Activated CD4-positive, alpha-beta memory T cell treated with anti-CD3 and anti-CD28 coated beads, Interleukin-2, amount 10 ng/mL, durations not matched to agents 7 days and 5 days (primary cell): Measurements from ENCODE around the gene LRCH1. TPM values are rescaled to one million over a fixed set of nuclear protein-coding genes. Genes with fewer than 3 reads are reported as not detected.

Experiments used
- CTCF ChIA-PET: fragments of 350-600 bp; sonication (Branson Sonifier 250); formaldehyde crosslinking; loops from one replicate; lab custom pipeline; 2021; ENCODE audit warnings: antibody characterized with exemption, inconsistent platforms; lab: Charles Lee
- POLR2A ChIA-PET: fragments of 350-600 bp; sonication (Branson Sonifier 250); formaldehyde crosslinking; loops from one replicate; lab custom pipeline; 2021; ENCODE audit warnings: antibody characterized with exemption; lab: Charles Lee
- DNase-seq: peaks from one replicate; pipeline ENCODE4 v3.0.0-alpha.2; 2020
- H3K27ac Mint-ChIP-seq: one replicate; pipeline ENCODE4 v1.8.0; 2021; ENCODE audit warnings: mild to moderate bottlenecking, mixed read lengths
- H3K27me3 Mint-ChIP-seq: one replicate; pipeline ENCODE4 v1.8.0; 2021; ENCODE audit warnings: mixed read lengths
- H3K36me3 Mint-ChIP-seq: one replicate; pipeline ENCODE4 v1.8.0; 2021; ENCODE audit warnings: low read depth, mixed read lengths
- H3K4me1 Mint-ChIP-seq: one replicate; pipeline ENCODE4 v1.8.0; 2021; ENCODE audit warnings: mixed read lengths
- H3K4me3 Mint-ChIP-seq: one replicate; pipeline ENCODE4 v1.8.0; 2021; ENCODE audit warnings: mild to moderate bottlenecking, mixed read lengths
- H3K9me3 Mint-ChIP-seq: one replicate; pipeline ENCODE4 v1.8.0; 2021; ENCODE audit warnings: mixed read lengths
- total RNA-seq, 2 experiments: library from RNA; stranded (reverse); gene quantifications; one replicate each; pipeline ENCODE4 v1.2.3, GENCODE V29; 2021

The LRCH1 gene
- total RNA-seq, 2 experiments from 2014 or later = 17.1 TPM

DNA sequence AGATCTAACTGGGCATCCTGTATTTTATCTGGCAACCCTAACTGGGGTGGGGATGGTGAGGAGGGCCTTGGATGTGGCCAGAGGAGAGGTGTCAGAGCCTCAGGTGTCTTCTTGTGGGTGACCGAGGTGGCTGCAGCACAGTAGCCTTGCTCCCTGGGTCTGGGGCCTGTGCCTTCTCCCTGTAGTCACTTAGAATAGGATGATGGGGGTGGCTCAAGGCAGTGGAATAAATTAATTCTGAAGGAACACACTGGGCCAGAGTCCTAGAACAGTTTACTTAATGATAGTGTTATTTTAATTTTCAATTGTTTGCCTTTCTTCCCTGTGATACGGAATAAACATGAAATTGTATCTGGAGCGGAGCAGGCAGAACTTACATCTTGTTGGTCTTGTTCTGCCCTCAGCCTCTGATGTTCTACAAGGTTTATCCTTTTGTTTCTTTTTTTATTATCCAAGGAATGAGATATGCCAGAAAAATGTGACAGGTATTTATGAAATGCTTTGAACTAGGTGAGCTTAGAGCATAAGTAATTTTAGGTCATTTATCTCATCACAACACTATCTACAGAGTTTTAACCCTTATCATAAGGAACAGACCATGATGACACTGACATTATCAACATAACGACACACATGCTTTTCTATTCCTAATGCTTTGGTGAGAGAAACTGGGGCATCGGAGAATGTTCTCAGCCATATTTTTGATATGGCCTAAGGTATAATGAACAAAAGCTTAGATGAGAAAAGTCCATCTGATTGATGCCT lies 51.4 kb downstream of the LRCH1 start:
- no peaks in the 10 kb centered on the region for H3K27me3 Mint-ChIP-seq
- no peaks in the 10 kb centered on the region for H3K36me3 Mint-ChIP-seq
- H3K27ac Mint-ChIP-seq = no peak overlapping the region
- no peak overlapping the region for H3K4me3 Mint-ChIP-seq
- no peaks in the 10 kb centered on the region for H3K9me3 Mint-ChIP-seq
- H3K4me1 Mint-ChIP-seq = peaks cover 59% of the 10 kb centered on the region
- DNase-seq = no peak
- POLR2A ChIA-PET = no interaction called here
- CTCF ChIA-PET = no interaction called here

DNA sequence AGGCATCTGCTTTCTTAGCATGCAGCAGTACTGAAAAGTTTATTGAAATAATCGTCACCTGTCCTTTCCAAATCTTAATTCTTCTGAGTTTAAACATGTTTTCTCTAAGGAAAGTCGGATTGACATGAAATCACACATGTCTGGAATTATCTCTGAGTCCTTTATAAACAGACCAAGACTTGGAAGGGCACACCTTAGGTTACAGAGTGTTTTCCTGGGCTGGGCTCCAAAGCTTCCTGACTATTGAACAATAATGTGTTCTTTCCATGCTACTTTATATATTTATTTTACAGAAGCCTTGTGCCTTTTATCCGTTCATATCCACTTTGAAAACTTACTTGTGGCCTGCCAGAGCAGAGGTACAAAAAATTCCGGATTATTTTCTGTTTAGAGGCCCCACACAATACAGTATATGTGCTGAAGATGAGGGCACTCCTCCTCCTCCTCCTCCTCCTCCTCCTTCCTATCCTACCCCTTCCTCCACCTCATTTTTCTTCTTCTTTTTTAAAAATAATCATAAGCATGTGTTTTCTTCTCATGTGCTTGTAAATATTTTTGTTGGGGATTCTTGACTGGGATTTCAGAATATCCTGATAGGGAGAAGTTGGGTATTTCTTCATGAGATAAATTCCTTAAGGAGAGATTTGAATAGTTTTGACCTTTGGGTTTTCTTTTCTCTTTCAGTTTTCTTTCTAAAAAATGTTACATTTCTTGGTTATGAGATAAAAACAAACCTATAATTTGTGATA lies 52.3 kb downstream of the LRCH1 start:
- Mint-ChIP-seq H3K9me3 (no peaks in the 10 kb centered on the region), H3K4me1 (peaks cover 56% of the 10 kb centered on the region), H3K4me3 (no peak overlapping the region), H3K27me3 (no peaks in the 10 kb centered on the region), H3K36me3 (no peaks in the 10 kb centered on the region), H3K27ac (no peak overlapping the region)
- ChIA-PET POLR2A (no interaction called here), CTCF (no interaction called here)
- DNase-seq = no peak

DNA sequence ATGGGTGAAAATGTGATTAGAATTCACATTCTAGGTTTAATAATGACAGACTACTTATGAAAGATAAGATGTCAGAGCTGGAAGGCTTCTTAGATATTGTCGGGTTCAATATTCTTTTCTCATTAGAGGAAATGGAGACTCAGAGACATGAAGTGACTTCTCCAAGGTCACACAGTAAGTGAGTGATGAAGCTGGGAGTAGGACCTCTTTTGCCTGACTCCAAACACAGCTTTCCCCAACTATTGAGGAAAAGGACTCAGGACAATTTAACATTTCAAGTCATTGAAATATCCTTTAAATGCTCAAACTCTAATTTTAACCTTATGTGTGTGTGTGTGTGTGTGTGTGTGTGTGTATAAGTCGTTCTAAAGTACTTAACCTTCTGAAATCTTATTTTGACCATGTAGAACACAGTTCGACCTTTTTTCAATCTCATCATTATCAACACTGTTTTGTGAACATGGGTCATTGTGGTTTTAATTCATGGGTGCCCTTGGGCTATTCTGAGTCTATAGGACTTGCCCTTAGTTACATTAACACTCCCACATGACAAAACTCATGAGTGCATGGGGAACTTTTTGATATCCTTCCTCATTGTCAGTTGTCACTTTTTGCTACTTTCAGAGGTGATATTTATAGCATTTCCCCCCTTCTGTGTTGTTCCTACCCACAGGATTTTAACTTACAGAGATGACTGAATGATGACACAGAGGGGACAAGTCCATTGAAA lies 53.0 kb downstream of the LRCH1 start:
- peaks cover 48% of the 10 kb centered on the region for H3K4me1 Mint-ChIP-seq
- no peak overlapping the region for H3K4me3 Mint-ChIP-seq
- H3K9me3 Mint-ChIP-seq = no peaks in the 10 kb centered on the region
- ChIA-PET CTCF (no interaction called here), POLR2A (no interaction called here)
- no peak overlapping the region for H3K27ac Mint-ChIP-seq
- H3K36me3 Mint-ChIP-seq = no peaks in the 10 kb centered on the region
- H3K27me3 Mint-ChIP-seq = no peaks in the 10 kb centered on the region
- no peak for DNase-seq

DNA sequence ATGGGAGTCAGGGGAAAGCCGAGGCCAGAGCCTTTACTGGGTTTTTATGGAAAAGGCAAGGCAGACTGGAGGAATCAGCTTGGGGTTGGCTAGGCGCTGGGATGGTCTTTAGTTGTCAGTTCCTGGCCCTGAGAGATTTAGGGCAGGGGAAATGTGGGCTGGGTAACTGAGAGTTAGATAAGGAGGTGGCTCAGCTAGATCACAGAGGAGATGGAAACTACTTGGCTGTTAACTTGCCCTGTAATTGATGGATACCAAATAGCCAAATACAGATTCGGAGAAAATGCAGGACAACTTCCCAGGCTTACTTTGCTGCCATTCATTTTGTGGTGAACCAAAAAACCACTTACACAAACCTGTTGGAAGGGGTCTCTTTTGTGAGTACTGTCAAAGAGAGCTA lies 54.0 kb downstream of the LRCH1 start:
- Mint-ChIP-seq H3K27ac (no peak overlapping the region), H3K9me3 (no peaks in the 10 kb centered on the region), H3K36me3 (no peaks in the 10 kb centered on the region), H3K27me3 (no peaks in the 10 kb centered on the region), H3K4me3 (no peak overlapping the region), H3K4me1 (peaks cover 39% of the 10 kb centered on the region)
- CTCF ChIA-PET = no interaction called here
- DNase-seq = no peak
- POLR2A ChIA-PET = no interaction called here

DNA sequence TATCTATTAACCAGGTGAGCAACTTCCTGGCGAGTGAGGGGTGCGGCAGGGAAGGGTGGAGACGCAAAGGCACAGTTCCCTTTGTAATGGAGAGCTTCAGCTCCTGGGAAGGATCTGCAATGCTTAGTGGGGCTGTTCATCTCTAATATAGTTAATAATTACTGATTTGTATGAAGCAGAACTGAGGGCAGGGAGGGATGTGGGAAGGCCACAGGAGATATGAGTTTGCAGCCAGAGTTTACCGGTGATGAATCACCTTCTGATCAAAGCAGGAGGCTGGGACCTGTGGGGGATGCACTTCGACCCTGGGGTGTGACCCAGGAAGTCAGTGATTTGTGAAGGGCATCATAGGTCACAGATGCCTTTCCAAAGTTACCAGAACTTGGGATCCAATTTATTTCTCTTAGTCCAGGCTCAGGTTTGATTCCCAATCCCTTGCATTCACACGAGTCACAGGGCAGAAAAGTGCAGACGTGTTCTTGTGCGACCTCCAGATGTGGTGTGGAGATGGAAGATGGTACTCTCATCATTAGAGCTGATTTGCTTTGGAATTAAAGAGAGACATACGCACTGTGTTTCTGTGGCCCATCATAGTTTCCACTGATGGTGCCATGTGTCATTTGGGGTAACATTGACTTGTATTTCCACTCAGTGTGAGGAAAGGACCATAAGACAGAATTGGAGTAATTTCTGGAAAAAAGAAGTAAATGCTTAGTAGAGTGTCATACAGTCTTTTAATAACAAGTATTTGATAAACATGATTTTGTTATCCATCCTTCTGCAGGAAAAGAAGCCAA lies 55.0 kb downstream of the LRCH1 start:
- ChIA-PET CTCF (no interaction called here), POLR2A (no interaction called here)
- H3K4me1 Mint-ChIP-seq = peaks cover 29% of the 10 kb centered on the region
- no peak overlapping the region for H3K4me3 Mint-ChIP-seq
- no peaks in the 10 kb centered on the region for H3K27me3 Mint-ChIP-seq
- no peak for DNase-seq
- H3K36me3 Mint-ChIP-seq = no peaks in the 10 kb centered on the region
- no peaks in the 10 kb centered on the region for H3K9me3 Mint-ChIP-seq
- no peak overlapping the region for H3K27ac Mint-ChIP-seq

DNA sequence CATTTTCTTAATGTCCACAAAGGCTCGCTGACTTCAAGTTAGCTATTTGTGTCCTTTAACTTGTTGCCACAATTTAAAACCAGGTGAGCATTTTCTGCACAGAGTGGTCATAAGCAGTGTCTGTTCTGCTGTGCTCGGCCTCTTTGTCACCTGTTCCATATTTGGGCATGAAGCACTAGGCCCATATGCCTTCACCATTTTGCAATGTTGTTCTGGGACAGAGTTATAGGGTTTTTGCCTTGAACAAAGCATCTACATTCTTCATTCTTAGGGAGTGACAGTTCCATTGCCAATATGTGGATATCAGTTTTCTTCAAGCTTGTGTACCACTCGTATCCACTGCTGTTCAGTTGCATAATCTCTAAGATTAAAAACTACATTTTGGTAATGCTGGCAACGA lies 56.1 kb downstream of the LRCH1 start:
- H3K27me3 Mint-ChIP-seq = no peaks in the 10 kb centered on the region
- no peak overlapping the region for H3K4me3 Mint-ChIP-seq
- H3K36me3 Mint-ChIP-seq = no peaks in the 10 kb centered on the region
- peaks cover 29% of the 10 kb centered on the region for H3K4me1 Mint-ChIP-seq
- CTCF ChIA-PET = no interaction called here
- DNase-seq = no peak
- H3K27ac Mint-ChIP-seq = no peak overlapping the region
- POLR2A ChIA-PET = no interaction called here
- H3K9me3 Mint-ChIP-seq = no peaks in the 10 kb centered on the region

DNA sequence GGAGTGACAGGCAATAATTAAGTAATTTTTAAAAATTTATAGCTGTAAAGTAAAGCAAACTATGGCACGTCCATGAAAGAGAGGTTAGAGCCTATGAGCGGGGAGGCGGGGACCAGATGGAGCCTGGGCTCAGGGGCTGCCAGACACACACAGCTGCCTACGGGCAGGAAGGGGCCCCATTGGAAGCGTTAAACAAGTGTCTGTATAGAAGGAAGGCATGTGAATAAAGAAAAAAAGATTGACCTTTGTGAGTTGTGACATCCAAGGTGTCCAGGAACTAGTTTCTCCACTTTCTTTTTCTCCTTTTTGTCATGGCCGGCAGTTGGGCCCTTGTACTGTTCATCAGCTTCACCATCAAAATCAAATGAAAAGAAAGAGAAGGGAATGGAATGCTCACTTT lies 56.8 kb downstream of the LRCH1 start:
- H3K9me3 Mint-ChIP-seq = no peaks in the 10 kb centered on the region
- H3K27me3 Mint-ChIP-seq = no peaks in the 10 kb centered on the region
- no peak overlapping the region for H3K27ac Mint-ChIP-seq
- peaks cover 29% of the 10 kb centered on the region for H3K4me1 Mint-ChIP-seq
- CTCF ChIA-PET = no interaction called here
- POLR2A ChIA-PET = no interaction called here
- H3K36me3 Mint-ChIP-seq = no peaks in the 10 kb centered on the region
- H3K4me3 Mint-ChIP-seq = no peak overlapping the region
- DNase-seq = no peak

DNA sequence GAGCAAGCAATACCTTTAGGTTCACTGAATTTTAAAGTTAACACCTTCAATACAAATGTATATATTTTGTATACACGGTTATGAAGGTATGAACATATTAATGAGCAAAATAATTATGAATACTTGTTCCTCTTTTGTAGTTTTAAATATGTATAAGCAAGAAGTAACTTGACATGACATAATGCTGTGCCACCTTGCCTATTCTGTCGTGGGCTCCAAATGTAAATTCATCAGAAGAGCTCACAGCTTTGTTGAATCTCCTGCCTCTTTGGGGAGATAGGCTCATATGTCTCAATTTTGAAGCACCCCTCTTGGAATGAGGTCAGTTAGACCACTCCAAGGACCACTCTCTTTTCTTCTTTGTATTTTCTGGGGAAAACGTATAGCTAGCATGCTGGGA lies 59.3 kb downstream of the LRCH1 start:
- Mint-ChIP-seq H3K4me1 (peaks cover 11% of the 10 kb centered on the region), H3K27me3 (no peaks in the 10 kb centered on the region), H3K9me3 (no peaks in the 10 kb centered on the region), H3K4me3 (no peak overlapping the region), H3K27ac (no peak overlapping the region), H3K36me3 (no peaks in the 10 kb centered on the region)
- DNase-seq = no peak
- ChIA-PET CTCF (no interaction called here), POLR2A (no interaction called here)

DNA sequence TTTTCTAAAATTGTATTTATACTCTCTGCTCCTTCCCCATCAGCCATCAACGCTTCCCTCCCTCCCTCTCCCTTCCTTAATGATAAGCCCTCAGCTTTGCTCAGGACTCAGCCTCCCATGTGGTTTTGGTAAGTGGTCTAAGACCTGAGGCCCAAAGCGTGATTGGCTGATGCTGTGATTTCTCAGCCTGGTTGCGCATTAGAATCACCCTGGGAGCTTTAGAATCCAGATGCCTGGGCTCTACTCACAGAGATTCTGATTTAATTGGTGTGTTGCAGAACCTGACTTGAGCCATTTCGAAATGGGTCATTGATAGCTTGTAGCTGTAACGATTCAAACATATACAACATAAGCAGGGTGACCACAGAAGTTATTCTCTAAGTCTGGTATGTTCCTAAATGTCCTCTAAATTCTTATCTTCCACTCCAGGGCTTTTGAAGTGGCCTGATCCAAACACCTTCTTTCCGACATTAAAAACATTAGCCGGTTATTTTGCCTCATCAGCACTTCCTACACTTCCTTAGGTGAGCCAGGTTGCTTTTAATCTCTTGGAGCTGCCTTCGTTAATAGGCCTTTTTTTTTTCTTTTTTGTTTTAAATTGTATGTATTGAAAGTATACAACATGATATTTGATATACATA lies 60.6 kb downstream of the LRCH1 start:
- H3K27me3 Mint-ChIP-seq = no peaks in the 10 kb centered on the region
- CTCF ChIA-PET = no interaction called here
- H3K4me3 Mint-ChIP-seq = no peak overlapping the region
- no peak for DNase-seq
- H3K27ac Mint-ChIP-seq = no peak overlapping the region
- H3K4me1 Mint-ChIP-seq = peaks cover 3% of the 10 kb centered on the region
- no peaks in the 10 kb centered on the region for H3K36me3 Mint-ChIP-seq
- POLR2A ChIA-PET = no interaction called here
- H3K9me3 Mint-ChIP-seq = no peaks in the 10 kb centered on the region

DNA sequence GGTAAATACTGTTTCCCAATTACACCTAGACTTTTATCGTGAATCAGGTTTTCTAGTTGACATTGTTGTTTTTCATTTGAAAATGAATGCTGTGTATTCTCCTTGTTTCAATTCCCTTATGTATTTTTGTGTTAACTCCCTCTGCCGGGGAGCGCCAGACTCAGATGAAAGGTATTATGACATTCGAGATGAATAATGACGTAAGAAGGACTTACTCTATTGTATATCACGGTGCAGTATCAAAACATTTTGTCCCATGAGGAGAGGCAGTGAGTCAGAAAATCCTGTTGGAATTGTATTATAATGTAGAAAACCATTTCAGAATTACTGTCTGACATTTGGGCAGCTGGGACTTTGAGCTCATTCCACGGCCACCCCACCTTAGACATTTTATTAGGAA lies 61.6 kb downstream of the LRCH1 start:
- Mint-ChIP-seq H3K36me3 (no peaks in the 10 kb centered on the region), H3K27ac (no peak overlapping the region), H3K4me1 (peaks cover 2% of the 10 kb centered on the region), H3K9me3 (no peaks in the 10 kb centered on the region), H3K4me3 (no peak overlapping the region), H3K27me3 (no peaks in the 10 kb centered on the region)
- ChIA-PET CTCF (no interaction called here), POLR2A (no interaction called here)
- DNase-seq = no peak

DNA sequence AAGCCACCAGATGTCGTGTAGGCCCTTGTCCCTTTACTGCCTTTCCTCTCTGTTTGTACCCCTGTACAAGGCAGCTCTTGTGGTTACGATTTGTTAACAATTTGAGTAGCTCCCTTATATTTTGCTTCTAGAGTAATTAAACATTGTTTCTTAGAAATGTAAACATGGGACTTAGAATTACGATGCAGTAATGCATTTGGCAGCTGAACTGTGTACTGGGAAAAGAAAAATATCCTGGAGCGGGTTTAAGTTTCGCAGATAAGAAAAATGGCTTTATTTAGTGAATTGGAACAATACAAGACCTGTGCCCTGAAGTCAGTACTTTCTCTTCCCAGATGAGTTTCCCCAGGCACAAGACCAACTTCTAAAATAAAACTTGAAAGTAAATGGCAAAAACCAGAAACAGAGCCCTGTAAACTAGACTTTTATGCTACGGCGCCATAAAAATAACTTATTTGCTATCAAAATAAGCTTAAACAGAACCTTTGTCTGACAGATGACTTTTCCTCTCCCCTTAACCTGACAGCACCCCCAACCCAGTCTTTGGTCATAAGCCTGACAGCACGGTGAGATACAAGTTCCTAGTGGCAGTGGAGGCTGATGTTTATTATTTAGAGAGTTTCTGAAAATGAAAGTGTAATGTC lies 63.0 kb downstream of the LRCH1 start:
- CTCF ChIA-PET = no interaction called here
- no peak overlapping the region for H3K27ac Mint-ChIP-seq
- peaks cover 2% of the 10 kb centered on the region for H3K4me1 Mint-ChIP-seq
- no peaks in the 10 kb centered on the region for H3K27me3 Mint-ChIP-seq
- DNase-seq = no peak
- H3K4me3 Mint-ChIP-seq = no peak overlapping the region
- no peaks in the 10 kb centered on the region for H3K9me3 Mint-ChIP-seq
- POLR2A ChIA-PET = no interaction called here
- H3K36me3 Mint-ChIP-seq = no peaks in the 10 kb centered on the region

DNA sequence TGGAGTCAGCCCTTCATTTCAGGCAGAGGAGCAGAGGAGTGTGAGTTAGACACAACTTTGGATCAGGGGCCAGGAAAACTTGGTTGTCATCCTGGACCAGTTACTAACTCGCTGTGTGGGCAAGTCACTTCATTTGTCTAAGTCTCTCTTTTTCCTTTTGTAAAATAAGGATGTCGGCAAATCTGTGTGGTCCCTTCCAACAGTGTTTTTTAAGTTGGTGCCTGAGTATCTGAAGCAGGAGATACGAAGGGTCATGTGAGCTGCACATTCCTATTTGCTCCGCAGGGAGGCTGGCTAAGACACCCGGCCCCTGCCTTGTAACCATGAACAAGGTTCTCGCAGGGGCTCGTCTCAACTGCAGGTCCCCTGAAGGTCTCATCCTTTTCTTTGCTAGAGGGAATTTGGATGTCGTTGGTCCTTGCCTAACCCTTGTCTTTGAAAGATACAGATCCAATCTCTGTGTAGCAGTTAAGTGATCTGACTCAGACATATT lies 64.3 kb downstream of the LRCH1 start:
- Mint-ChIP-seq H3K36me3 (no peaks in the 10 kb centered on the region), H3K27ac (no peak overlapping the region), H3K4me1 (peaks cover 2% of the 10 kb centered on the region), H3K9me3 (no peaks in the 10 kb centered on the region), H3K27me3 (no peaks in the 10 kb centered on the region), H3K4me3 (no peak overlapping the region)
- CTCF ChIA-PET = no interaction called here
- POLR2A ChIA-PET = no interaction called here
- DNase-seq = no peak
